GM18520 (cell line): ENCODE measurements around the gene GPD1L.

Experiments used
- ATAC-seq: cut with Tn5 transposase; IDR thresholded peaks from one replicate; pipeline ENCODE4 v1.9.1; 2021; ENCODE audit not compliant: unreplicated experiment

GPD1L gene

DNA sequence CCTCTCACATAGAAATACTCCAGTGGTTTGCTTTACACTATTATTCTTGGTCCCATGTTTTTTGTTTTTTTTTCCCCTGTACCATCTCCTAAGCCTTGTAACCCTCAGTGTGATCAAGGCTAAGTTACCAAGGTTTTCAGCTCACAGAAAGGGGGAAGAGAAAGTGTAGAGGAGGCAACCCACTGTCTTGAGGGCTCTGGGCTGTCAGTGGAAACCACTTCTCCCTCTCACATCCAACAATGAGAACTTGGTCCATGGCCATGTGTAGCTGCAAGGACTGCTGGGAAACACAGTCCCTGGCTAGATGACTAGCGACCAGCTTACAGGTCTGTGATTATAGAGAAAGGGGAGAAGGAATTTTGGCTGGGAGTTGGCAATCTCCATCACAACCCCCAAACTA, 30.3 kb downstream of the GPD1L start:
- no peak for ATAC-seq

DNA sequence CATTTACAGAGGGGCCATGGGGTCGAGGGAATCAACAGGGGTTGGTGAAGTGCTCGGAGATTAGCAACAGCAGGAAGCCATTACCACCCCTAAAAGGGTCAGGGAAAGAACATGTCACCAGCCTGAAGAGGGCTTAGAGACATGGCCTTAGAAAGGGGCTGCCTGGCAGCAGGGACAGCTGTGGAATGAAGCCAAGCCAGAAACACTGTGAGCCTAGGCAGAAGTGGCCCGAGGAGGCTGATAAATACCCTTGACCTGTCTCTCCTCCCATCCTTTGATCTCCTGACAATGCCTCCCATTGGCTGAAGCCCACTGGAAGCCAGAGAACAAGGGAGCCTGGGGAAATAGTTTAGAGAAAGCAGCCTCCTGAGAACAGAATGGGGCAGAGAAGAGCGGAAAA, 31.4 kb downstream of the GPD1L start:
- no peak for ATAC-seq

DNA sequence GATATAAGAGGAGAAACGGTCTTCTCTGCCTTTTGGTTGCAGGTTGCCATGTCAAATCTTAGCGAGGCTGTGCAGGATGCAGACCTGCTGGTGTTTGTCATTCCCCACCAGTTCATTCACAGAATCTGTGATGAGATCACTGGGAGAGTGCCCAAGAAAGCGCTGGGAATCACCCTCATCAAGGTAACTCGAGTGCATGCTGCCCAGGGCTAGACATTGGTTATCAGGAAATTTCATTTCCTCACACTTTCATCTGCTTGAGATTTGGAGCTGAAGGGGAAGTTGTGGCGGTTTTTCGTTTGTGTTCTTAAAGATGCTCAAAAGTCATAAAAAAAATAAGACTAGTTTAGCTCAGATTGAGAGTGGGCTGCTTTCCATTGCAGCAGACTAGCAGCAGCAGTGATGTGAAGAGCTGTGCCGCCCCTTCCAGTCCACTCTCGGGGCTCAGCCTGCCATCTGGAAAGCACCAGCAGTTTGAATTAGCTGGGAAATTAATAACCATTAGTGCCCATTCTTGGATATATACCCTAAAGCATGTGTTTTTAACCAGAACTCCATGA, 32.2 kb downstream of the GPD1L start:
- ATAC-seq, result no peak

DNA sequence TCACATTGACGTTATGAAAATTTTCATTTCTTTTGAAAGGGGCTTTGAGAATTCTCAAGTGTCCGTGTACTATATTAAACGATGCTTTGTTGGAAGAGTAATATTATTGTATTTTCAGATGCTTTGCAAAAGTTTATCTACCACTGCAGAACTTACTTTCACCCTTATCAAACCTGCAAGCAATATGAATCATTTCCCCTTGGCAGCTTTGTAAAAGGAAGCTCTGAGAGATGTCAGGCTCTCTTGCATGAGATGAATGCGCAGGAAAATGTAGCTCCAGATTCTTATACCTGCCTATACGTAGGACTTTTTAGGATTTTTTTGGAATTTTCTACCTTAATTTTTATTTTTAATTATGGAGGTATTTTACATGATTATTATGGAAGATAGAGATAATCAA, 34.5 kb downstream of the GPD1L start:
- ATAC-seq, result no peak

DNA sequence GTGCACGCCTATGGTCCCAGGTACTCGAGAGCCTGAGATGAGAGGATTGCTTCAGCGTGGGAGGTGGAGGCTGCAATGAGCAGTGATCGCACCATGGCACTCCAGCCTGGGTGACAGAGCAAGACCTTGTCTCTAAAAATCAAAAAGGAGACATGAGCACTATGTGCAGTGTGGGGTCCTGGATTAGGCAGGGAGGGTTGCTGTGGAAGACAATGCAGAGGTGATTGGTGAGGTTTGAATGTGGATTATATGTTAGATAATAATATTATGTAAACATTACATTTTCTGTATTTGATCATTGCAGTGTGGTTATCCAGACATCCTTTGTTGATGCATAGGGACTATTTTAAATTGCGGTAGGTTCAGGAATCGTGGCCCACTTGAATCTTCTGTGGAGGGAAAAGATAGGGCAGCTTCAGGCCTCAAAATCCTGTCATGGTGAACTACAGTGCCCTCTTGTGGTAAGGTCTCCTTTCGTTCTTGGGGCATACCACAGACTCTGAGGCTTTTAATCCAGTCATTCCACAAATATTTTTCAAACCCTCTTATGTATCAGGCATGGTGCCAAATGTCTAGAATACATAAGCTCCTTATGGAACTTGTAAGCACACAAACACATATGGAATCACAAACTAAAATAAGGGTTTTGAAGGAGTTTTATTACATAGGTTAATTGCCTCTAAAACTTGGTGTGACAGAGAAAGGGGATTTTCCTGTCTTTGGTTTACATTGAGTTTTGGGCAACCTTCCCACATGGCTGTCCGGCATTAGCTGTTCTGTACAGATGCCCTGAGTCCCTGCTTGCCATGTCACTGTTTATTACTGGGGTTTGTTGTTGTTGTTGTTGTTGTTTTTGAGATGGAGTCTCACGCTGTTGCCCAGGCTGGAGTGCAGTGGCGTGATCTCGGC, 37.7 kb downstream of the GPD1L start:
- ATAC-seq, result no peak

DNA sequence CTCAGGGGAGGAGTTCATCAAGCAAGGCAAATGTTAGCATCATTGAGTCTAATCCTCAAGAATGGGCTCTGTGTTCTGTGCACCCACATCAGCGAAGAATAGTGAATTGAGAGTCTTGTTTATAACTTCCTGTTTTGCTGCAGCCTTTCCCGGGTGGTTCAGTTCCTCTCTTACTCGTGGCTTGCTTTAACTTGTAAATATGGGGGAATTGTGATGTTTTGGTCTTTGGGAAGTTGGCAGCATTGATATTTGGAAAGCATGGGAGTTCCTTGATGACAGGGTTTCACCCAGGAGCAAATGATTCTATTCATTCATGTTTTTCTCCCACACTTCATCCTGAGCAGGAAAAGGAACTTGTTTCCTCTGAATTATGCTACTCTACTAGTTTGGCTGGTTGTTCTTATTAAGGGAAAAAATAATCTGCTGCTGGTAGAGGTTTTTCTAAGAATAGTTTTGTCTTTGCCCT, 40.4 kb downstream of the GPD1L start:
- no peak for ATAC-seq

DNA sequence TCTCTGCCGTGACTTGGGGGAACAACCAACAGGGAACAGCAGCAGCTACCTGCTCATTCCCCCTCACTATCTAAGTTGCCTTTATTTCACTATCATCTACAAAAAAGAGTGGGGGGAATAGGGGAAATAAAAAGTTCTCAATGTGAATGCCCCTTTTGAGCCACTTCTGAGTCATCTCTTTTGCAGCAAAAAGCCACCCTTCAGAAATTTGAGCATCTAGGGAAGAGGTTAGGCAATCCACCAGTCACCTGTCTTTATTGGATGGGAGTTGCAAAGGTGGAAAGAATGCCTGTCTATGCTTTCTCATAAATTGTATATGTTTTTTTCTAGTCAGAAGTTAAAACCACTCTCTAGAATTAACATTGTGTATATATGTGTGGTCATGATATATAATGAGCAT, 41.1 kb downstream of the GPD1L start:
- no peak for ATAC-seq

DNA sequence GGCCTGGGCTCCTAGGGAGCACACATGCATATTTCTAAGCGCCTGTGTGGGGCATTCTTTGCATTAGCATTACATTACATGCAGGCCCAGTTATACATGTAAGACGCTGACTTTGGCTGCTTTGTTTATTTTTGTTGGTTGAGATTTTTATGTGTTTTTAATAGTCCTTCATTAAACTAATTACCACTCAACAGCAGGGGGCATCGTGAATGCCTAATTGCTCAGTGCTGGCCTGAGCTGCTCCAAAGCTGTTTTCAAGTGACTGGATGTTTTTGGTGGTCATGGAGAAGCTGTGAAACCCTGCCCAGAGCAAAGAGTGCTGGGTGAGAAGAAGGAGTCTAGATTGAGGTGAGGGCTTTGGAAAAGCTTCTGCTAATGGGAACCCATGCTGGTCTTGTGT, 41.5 kb downstream of the GPD1L start:
- ATAC-seq, result no peak

DNA sequence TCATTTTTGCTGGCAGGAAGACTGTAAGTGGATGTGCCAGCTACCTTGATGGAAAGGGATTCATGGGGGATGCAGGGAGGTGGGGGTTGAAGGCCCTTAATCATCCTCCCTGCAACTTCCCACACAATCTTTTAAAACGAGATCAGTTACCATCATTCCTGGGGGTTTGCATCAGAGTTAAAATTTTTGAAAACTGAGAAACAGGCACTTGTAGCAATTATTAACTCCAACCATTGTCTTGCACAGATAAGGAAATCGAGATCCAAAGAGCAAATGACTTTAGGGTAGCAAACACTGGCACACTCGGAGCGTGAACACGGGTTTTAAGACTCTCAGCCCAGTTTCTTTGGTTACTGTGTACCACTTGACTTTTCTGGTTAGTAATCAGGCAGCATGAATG, 41.9 kb downstream of the GPD1L start:
- no peak for ATAC-seq

DNA sequence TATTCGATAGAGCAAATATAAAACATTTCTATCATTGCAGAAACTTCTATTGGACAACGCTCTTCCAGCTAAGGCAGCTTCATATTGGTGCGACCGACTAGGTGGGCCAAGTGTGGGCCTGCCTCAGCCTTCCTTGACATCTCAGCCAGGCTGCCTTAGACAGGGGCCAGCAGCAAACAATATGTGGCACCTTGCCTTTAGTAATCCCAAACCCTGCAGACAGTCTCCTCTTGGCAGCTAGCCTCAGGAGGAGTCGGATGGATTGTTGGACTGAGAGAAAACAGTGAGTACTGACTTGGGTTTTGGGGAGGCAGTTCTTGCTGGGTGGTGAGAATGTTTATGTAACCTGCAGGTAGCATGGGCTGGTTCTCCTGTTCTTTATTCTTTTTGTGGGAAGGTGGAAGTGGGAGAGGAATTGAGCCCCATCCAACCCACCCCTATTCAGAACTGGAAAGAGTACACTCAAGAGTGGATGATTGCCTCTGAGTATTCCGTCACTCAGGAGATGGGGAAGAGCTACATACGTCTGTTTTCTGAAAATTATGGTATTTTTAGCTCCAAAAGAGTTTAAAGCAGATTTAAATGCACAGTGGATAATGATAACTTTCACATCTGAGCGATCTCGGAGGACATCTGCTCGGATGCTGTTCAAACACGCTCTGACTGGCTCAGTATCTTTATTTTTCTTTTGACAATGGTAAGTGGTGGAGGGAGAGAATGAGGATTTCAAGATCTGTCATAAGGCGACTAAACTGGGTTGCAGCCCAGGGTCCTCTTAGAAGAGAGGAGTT, 47.2 kb downstream of the GPD1L start:
- no peak for ATAC-seq

DNA sequence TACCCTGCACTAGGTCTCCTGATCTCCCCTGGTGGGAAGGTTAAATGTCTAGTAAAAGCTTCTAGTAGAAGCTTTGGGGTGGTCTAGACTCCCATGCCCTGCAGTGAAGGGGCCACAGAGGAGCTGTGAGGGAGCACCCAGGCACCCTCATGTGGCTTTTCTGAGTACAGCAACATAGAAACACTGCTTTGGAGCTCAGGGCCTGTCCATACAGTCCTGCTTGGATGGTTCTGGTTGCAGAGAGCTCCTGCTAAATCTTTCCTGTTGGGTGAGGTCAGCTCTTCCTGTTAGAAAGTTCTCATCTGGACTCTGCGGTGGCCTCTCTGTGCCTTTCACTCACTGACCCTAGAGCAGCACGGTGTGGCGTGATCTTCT, 47.8 kb downstream of the GPD1L start:
- ATAC-seq, result no peak

DNA sequence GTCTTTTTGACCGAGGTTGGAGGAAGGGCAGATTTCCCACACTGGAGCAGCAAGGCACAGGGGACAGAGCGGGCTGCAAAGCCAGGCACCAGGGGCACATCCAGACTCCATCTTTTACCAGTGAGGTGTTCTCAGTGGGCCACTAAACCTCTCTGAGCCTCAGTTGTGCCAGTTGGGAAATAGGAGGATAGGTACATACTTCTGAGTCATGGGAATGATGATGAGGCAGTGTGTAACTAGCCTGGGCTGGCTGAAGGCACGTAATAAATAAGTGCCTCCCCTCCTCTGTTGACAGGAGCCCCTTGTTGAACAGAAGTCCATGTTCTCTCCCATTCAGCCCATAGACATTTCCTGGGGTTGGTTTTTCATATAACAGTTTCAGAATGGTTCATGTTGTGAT, 48.7 kb downstream of the GPD1L start:
- no peak for ATAC-seq

DNA sequence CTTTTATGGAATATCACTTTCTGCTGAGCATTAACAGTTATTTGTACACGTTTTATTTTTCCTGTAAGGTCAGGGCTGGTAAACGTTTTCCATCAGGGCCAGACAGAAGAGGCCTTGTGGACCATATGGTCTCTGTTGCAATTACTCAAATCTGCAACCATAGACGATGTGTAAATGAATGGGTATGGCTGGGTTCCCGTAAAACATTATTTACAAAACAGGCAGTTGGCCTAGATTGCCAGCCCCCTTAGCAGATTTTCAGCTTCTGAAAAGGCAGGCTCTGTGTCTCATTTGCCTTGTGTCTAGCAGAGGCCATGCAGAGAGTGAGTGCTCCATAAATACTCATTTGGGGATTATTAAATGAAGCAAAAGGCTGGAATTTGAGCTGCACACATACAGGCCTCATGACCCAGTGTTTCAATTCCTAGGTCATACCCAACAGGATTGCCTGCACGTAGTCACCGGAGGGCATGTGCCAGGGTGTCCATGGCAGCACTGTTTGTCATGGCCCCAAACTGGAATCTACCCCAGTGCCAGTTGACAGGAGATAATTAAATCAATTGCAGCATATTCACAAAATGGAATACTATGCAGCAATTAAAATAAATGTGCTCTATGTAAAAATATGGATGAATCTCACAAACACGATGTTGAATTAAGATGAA, 51.3 kb downstream of the GPD1L start:
- ATAC-seq, result no peak

DNA sequence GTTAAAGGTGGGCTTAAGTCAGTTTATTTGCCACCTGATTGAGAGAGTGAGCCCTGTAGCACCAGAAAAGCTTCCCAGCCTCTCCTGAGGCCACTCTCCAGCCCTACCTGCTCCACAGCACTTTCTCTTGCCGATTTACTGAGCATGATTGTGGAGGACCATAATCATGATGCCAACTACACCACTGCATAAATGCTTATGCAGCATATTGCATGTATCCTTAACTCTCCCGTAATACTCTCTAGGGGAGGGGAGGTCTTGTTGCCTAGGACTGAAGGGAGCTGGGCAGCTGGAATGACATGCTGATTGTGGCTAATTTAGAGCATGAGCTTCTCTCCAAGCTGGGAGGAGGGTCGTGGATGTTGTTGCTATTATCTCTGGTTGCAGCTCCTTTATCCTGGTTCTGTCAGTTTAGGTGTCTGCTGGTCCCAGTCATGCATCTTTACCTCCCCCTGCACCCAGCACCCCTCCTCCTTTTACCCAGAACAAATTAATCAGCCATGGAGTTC, 54.3 kb downstream of the GPD1L start:
- ATAC-seq, result no peak

DNA sequence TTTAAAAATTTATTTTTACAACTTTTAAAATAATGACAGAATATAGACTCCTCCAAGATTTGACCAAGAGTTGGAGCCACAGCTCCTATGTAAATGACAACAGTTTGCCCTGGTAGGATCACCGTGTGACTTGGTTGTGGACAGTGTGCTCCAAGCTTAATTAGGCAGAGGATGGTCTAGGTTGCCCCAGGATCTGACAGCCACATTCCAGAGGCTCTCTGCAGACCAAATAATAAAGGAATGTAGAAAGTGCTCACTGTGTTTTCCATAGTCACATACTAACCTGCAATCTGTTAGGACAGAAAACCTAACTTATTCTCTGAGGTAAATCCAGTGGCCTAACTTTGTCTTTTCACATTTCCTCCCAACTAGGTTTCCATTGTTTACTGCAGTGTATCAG, 59.0 kb downstream of the GPD1L start:
- ATAC-seq, result no peak

DNA sequence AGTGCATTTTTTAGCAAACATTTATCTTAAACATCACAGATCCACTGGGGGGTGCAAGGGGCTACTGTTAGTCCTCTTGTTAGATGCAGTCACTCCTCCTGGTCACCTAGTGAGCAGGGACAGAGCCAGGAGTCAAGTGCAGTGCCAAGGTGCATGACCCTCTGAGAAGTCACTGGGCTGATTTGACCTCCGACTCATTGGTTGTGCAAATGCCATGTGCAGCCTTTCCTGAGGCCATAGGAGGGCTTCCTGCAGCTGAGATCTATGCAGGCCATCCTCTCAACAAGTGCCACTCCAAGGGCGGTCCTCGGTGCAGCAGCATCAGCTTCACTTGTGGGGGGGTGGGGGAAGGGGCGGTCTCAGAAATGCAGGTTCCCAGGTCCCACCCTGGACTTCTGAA, 60.2 kb downstream of the GPD1L start:
- ATAC-seq, result no peak

DNA sequence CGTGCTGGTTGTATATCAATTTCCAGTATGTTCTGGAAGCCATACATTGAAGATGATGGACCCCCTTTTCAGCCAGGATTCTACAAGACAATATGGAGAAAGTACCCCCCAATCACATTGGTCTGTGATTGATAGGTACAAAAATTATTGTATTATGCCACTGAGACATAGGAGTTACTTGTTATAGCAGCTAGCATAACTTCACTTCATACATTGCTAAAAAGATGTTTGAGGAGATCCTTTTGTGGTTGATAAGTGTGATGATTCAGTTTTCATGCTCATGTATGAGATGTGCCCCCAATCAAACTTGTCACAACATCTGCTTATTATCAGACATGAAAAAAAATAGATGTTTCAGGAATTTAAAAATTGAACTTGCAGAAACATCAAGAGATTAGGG, 66.0 kb downstream of the GPD1L start:
- ATAC-seq, result no peak

DNA sequence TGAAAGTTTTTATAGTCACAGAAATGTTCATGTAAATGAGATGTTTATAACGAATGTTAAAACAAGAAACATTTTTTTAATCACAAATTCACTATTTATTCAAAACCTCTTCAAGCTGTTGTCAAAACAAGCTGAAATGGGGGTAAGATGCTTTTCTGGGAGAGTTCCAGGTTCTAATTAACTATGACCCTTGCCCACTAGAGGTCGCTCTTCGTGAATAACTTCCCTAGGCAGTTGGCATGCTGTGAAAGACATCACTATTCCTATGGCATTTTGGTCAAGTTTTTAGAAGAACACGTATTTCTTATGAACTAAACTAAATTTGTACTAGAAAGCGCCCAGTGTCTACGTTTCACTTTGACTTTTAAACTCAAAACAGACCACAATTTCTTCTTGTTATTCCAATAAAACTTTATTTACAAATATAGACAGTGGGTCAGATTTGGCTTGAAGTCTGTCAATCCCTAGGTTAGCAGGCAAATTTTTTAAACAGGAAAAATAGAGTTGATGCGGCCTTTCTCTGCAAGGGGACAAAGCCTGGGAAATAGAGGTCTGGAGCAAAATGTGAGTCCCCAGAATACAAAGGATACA, 69.3 kb downstream of the GPD1L start:
- ATAC-seq, result no peak

DNA sequence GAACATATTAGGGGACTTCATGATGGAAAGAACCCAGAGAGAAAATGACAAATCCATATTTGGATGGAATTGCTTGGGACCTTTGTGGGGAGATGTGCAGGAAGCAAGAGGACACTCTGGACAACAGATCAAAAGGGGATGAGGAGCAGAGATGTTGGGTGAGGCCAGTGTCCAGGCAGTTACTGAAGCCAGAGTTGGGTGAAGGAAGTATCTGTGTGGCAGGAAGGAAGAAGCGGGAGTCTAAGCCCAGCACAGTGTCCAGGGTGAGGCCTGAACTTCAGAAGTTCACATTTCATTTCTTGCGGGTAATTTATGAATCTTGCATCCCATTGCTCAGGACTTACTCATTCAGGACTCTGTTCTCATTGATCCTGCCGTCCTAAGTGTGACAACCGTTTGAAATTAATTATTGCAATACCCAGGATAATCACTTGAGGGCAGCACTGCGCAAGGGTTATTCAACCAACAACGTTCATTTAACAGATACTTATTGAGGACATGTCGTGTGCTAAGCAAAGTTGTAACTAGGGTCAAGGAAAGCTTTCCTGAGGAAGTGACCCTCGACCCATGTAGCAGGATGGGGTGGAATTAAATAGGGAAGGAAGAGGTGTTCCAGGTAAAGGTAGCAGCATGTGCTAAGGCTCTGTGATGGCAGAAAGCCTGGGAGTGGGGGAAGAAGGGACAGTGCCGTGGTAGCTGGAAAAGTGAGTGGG, 70.7 kb downstream of the GPD1L start:
- no peak for ATAC-seq

DNA sequence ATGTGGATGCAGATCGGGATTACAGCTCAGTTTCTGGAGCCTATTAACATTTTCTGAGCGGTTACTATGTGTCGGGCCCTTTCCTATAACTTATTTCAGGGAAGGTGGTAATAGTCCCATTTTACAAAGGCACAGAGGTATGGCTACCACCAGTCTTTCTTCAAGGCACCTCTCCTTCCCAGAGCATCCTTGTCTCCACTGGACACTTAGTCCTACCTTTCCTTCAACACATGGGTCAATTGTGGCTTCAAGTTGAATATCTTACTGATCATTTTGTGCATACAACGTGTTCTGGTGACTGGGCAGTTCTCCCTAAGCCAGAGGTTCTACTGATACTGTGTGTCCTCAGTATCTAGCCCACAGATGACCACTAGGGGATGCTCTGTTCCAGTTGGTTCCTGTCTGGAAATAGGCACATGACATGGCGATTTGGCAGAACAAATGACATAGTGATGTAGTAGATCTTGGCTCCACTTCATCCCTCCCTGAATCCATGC, 71.3 kb downstream of the GPD1L start:
- ATAC-seq, result no peak
